Measurements from ENCODE around the gene TMEM125.

Gene TMEM125

DNA sequence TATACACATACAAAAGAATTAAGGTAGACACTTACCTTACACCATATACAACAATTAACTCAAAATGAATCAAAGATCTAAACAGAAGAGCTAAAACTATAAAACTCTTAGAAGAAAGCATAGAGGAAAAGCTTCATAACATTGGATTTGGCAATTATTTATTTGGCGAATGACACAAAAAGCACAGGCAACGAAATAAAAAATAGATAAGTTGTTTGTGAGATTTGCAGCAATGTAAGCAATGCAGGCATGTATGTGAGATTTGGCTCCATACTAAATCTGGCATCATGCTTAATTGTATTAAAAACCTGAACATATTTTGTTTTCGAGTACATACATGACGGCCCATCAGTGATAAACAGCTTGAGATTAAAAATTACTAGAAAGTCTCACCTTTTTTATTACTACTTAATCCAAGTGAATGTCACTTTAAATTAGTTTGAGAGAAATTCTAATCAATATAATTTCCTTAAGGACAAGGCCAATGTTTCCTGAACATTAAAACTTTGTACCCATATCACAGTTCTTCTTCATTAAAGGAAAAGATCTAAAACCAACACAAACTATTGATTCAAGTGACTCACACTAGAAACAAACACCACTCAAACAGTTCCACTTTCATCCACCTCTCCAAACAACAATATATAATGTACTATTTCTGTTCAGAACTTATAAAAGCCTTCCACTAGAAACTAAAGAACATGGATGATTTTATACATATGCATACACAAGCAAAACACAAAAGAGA lies 23.1 kb upstream of the TMEM125 start:
- TF ChIP-seq TAF1 (IDR thresholded peaks at IDR 0.05; ENCODE audit: low read depth) (no peak), CEBPB (IDR thresholded peaks at IDR 0.05) (no peak), ZBTB7A (IDR thresholded peaks at IDR 0.05; ENCODE audit: low read depth) (no peak), EP300 (IDR thresholded peaks at IDR 0.05; ENCODE audit: borderline replicate concordance) (no peak)
- TF ChIP-seq, protein P1, sequence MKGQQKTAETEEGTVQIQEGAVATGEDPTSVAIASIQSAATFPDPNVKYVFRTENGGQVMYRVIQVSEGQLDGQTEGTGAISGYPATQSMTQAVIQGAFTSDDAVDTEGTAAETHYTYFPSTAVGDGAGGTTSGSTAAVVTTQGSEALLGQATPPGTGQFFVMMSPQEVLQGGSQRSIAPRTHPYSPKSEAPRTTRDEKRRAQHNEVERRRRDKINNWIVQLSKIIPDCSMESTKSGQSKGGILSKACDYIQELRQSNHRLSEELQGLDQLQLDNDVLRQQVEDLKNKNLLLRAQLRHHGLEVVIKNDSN (IDR thresholded peaks at IDR 0.05) = no peak

- TF ChIP-seq EGR1 (IDR thresholded peaks at IDR 0.05) (no peak), REST (IDR thresholded peaks at IDR 0.05; ENCODE audit: low read depth) (no peak), EP300 (IDR thresholded peaks at IDR 0.05; ENCODE audit: borderline replicate concordance) (no peak), ZBTB7A (IDR thresholded peaks at IDR 0.05; ENCODE audit: low read depth) (no peak), CREB1 (IDR thresholded peaks at IDR 0.05; ENCODE audit: low read depth) (no peak), FOXM1 (IDR thresholded peaks at IDR 0.05; ENCODE audit: borderline replicate concordance, low read depth) (no peak), RAD21 (IDR thresholded peaks at IDR 0.05; ENCODE audit: low read depth) (no peak), NFIC (IDR thresholded peaks at IDR 0.05) (no peak), CEBPB (IDR thresholded peaks at IDR 0.05) (no peak), YY1 (IDR thresholded peaks at IDR 0.05; ENCODE audit: low read depth) (no peak), TCF12 (IDR thresholded peaks at IDR 0.05; ENCODE audit: low read depth) (no peak), TEAD4 (IDR thresholded peaks at IDR 0.05) (no peak), TAF1 (IDR thresholded peaks at IDR 0.05; ENCODE audit: low read depth) (no peak)
- TF ChIP-seq, protein P2, sequence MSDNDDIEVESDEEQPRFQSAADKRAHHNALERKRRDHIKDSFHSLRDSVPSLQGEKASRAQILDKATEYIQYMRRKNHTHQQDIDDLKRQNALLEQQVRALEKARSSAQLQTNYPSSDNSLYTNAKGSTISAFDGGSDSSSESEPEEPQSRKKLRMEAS (IDR thresholded peaks at IDR 0.05) = no peak
- TF ChIP-seq, protein P1 (IDR thresholded peaks at IDR 0.05) = no peak
Measured at GRCh38 chr1:43247256-43247921, 22.4 kb upstream of the TMEM125 start.

- TF ChIP-seq EP300 (IDR thresholded peaks at IDR 0.05; ENCODE audit: borderline replicate concordance) (no peak), TEAD4 (IDR thresholded peaks at IDR 0.05) (no peak), CREB1 (IDR thresholded peaks at IDR 0.05; ENCODE audit: low read depth) (no peak), EGR1 (IDR thresholded peaks at IDR 0.05) (no peak), FOXM1 (IDR thresholded peaks at IDR 0.05; ENCODE audit: borderline replicate concordance, low read depth) (no peak), TCF12 (IDR thresholded peaks at IDR 0.05; ENCODE audit: low read depth) (no peak), RAD21 (IDR thresholded peaks at IDR 0.05; ENCODE audit: low read depth) (no peak), YY1 (IDR thresholded peaks at IDR 0.05; ENCODE audit: low read depth) (no peak), NFIC (IDR thresholded peaks at IDR 0.05) (no peak), REST (IDR thresholded peaks at IDR 0.05; ENCODE audit: low read depth) (no peak), ZBTB7A (IDR thresholded peaks at IDR 0.05; ENCODE audit: low read depth) (no peak), CEBPB (IDR thresholded peaks at IDR 0.05) (no peak), TAF1 (IDR thresholded peaks at IDR 0.05; ENCODE audit: low read depth) (no peak)
- TF ChIP-seq, protein P2 (IDR thresholded peaks at IDR 0.05) = no peak
- TF ChIP-seq, protein P1 (IDR thresholded peaks at IDR 0.05) = no peak
Measured at GRCh38 chr1:43250351-43250761, 19.4 kb upstream of the TMEM125 start.

GRCh38 chr1:43251024-43251423 lies 18.8 kb upstream of the TMEM125 start:
- TF ChIP-seq, protein P1 (IDR thresholded peaks at IDR 0.05) = no peak
- TF ChIP-seq CEBPB (IDR thresholded peaks at IDR 0.05) (no peak), FOXM1 (IDR thresholded peaks at IDR 0.05; ENCODE audit: borderline replicate concordance, low read depth) (no peak), RAD21 (IDR thresholded peaks at IDR 0.05; ENCODE audit: low read depth) (no peak), EGR1 (IDR thresholded peaks at IDR 0.05) (no peak), TEAD4 (IDR thresholded peaks at IDR 0.05) (no peak), CREB1 (IDR thresholded peaks at IDR 0.05; ENCODE audit: low read depth) (no peak), ZBTB7A (IDR thresholded peaks at IDR 0.05; ENCODE audit: low read depth) (no peak), REST (IDR thresholded peaks at IDR 0.05; ENCODE audit: low read depth) (no peak), EP300 (IDR thresholded peaks at IDR 0.05; ENCODE audit: borderline replicate concordance) (no peak), TAF1 (IDR thresholded peaks at IDR 0.05; ENCODE audit: low read depth) (no peak), TCF12 (IDR thresholded peaks at IDR 0.05; ENCODE audit: low read depth) (no peak), YY1 (IDR thresholded peaks at IDR 0.05; ENCODE audit: low read depth) (no peak), NFIC (IDR thresholded peaks at IDR 0.05) (no peak)
- TF ChIP-seq, protein P2 (IDR thresholded peaks at IDR 0.05) = no peak
